Loucy (cell line): ENCODE data around the gene SP6.

Source experiments
- H2AFZ ChIP-seq: fragments of 200-600 bp; sonication (generic); 2 replicates; pipeline ENCODE4 v1.6.0; 2016; ENCODE audit warnings: antibody characterized with exemption, mild to moderate bottlenecking, low read length, moderate library complexity
- H3F3A ChIP-seq: fragments of 200-600 bp; 2 replicates; pipeline ENCODE4 v1.6.0; 2016; ENCODE audit warnings: antibody characterized with exemption, low read depth, mild to moderate bottlenecking
- H3K27me3 ChIP-seq: fragments of 200-600 bp; sonication (generic); 2 replicates; pipeline ENCODE4 v1.6.1; 2014; ENCODE audit warnings: low read length, mild to moderate bottlenecking; ENCODE audit not compliant: insufficient read depth, poor library complexity, severe bottlenecking
- H3K36me3 ChIP-seq: fragments of 200-600 bp; sonication (generic); 2 replicates; pipeline ENCODE4 v1.6.1; 2016; ENCODE audit warnings: low read length; ENCODE audit not compliant: insufficient read depth
- H3K4me1 ChIP-seq: fragments of 200-600 bp; sonication (generic); 2 replicates; pipeline ENCODE4 v1.5.1; 2014; ENCODE audit warnings: low read length, mild to moderate bottlenecking; ENCODE audit not compliant: insufficient read depth, poor library complexity, severe bottlenecking
- H3K4me2 ChIP-seq: fragments of 200-600 bp; sonication (generic); 2 replicates; pipeline ENCODE4 v1.6.0; 2014; ENCODE audit warnings: antibody characterized with exemption, low read length, low read depth, mild to moderate bottlenecking; ENCODE audit not compliant: poor library complexity, severe bottlenecking
- H3K4me3 ChIP-seq: fragments of 200-600 bp; sonication (generic); 2 replicates; pipeline ENCODE4 v1.5.1; 2014; ENCODE audit warnings: low read length, mild to moderate bottlenecking, mixed read lengths; ENCODE audit not compliant: poor library complexity, severe bottlenecking
- H3K79me2 ChIP-seq: fragments of 200-600 bp; sonication (generic); 2 replicates; pipeline ENCODE4 v1.6.1; 2014; ENCODE audit warnings: low read length; ENCODE audit not compliant: insufficient read depth
- H3K9ac ChIP-seq: fragments of 200-600 bp; sonication (generic); 2 replicates; pipeline ENCODE4 v1.6.0; 2014; ENCODE audit warnings: mild to moderate bottlenecking, low read depth, low read length, moderate library complexity; ENCODE audit not compliant: poor library complexity, severe bottlenecking
- H3K9me2 ChIP-seq: fragments of 200-600 bp; sonication (generic); replicated peaks from 2 replicates; pipeline ENCODE4 v1.6.1; 2016; ENCODE audit warnings: low read depth, low read length, mixed read lengths
- H3K9me3 ChIP-seq: fragments of 200-600 bp; sonication (generic); 2 replicates; pipeline ENCODE4 v1.6.1; 2014; ENCODE audit warnings: mild to moderate bottlenecking, antibody characterized with exemption, low read length, low read depth; ENCODE audit not compliant: insufficient read depth
- H4K20me1 ChIP-seq: fragments of 200-600 bp; sonication (generic); 2 replicates; pipeline ENCODE4 v1.6.0; 2014; ENCODE audit warnings: antibody characterized with exemption, low read length, mild to moderate bottlenecking; ENCODE audit not compliant: insufficient read depth, poor library complexity, severe bottlenecking
- EZH2phosphoT487 ChIP-seq: fragments of 200-600 bp; IDR thresholded peaks from 2 replicates; pipeline ENCODE4 v1.6.1; 2018; ENCODE audit warnings: antibody characterized with exemption, mild to moderate bottlenecking, moderate library complexity, borderline replicate concordance
- TF ChIP-seq, protein P1 (sequence below): fragments of 200-600 bp; sonication (generic); conservative IDR thresholded peaks from 2 replicates; pipeline ENCODE4 v1.5.1; 2014; ENCODE audit warnings: mild to moderate bottlenecking, antibody characterized with exemption, low read length

SP6 gene

DNA sequence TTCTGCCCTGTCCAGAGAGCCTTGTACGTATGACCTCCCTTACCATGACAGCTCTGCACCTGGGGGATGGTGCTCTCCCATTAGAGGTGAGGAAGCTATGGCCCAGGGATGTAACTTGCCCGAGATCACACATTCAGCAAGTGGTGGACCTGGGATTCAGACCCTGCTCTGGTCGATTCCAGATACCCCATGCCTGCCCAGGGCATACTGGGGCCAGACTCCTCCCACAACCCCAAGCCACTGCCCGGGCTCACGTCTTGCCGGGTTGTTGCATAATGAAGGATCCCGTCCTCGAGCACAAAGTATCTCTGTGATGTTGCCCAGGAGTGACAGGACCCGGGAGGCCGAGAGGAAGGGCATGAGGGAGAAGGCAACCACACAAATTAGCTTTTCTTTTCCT, 31.5 kb downstream of the SP6 start:
- H3K4me2 ChIP-seq: no peak overlapping the region

DNA sequence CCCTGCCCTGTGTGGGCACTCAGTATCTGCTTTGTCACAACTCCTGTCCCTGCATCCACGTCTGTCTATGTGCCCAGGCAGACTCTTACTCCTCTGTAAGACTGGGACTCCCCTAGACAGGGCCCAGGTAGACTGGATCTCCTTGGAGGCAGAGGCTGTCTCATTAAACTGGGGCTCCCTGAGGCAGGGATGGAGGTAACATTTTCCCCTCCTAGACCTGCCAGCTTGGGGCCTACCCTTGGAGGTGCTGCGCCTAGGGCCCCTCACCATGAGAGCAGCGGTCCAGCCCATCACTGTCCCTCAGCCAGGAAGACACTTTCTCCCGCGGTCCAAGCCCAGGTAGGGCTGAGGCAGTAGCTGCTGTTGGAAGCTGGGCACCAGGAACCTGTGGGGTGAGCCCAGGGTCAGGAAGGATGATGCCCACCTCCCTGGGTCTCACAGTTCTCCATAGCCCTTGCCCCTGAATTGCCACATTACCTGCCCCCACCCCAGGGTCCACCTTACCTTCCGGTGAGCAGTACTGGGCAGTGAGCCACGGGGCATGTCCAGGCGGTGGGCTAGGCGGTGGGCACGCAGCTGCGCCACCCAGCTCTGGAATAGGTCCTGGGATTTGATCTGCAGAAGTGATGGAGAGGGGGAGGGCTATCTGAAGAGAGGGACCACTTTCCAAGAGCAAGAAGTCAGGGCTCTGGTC, 32.8 kb downstream of the SP6 start:
- Histone ChIP-seq H3K27me3 (no peaks in the 10 kb centered on the region), H2AFZ (no peak overlapping the region), H3K4me3 (no peak overlapping the region), H3K9me3 (no peaks in the 10 kb centered on the region), H3K9ac (no peak overlapping the region), H3K79me2 (peaks cover 12% of the 10 kb centered on the region; the same call in 1 of the 2 replicates), H3K9me2 (no peaks in the 10 kb centered on the region), H3K36me3 (peaks cover 6% of the 10 kb centered on the region; the same call in 1 of the 2 replicates), H3K4me2 (no peak overlapping the region), H3K4me1 (peaks cover 16% of the 10 kb centered on the region), H4K20me1 (peaks cover 5% of the 10 kb centered on the region), H3F3A (no peaks in the 10 kb centered on the region)
- TF ChIP-seq EZH2phosphoT487: no peak
- TF ChIP-seq, protein P1, sequence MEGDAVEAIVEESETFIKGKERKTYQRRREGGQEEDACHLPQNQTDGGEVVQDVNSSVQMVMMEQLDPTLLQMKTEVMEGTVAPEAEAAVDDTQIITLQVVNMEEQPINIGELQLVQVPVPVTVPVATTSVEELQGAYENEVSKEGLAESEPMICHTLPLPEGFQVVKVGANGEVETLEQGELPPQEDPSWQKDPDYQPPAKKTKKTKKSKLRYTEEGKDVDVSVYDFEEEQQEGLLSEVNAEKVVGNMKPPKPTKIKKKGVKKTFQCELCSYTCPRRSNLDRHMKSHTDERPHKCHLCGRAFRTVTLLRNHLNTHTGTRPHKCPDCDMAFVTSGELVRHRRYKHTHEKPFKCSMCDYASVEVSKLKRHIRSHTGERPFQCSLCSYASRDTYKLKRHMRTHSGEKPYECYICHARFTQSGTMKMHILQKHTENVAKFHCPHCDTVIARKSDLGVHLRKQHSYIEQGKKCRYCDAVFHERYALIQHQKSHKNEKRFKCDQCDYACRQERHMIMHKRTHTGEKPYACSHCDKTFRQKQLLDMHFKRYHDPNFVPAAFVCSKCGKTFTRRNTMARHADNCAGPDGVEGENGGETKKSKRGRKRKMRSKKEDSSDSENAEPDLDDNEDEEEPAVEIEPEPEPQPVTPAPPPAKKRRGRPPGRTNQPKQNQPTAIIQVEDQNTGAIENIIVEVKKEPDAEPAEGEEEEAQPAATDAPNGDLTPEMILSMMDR: no peak

More for the DNA sequence above, 31.5 kb downstream of the SP6 start:
- H3K4me1 ChIP-seq: peaks cover 16% of the 10 kb centered on the region
- H3K4me3 ChIP-seq: no peak overlapping the region
- H3K27me3 ChIP-seq: no peaks in the 10 kb centered on the region
- H2AFZ ChIP-seq: no peak overlapping the region
- peaks cover 5% of the 10 kb centered on the region for H4K20me1 ChIP-seq
- H3F3A ChIP-seq: no peaks in the 10 kb centered on the region
- H3K9me2 ChIP-seq: no peaks in the 10 kb centered on the region
- no peaks in the 10 kb centered on the region for H3K9me3 ChIP-seq
- TF ChIP-seq, protein P1: no peak
- no peak for TF ChIP-seq EZH2phosphoT487
- peak overlapping the region; percentile 23 for H3K9ac ChIP-seq
- H3K36me3 ChIP-seq: peaks cover 17% of the 10 kb centered on the region; the same call in 1 of the 2 replicates
- peaks cover 12% of the 10 kb centered on the region; the same call in 1 of the 2 replicates for H3K79me2 ChIP-seq

DNA sequence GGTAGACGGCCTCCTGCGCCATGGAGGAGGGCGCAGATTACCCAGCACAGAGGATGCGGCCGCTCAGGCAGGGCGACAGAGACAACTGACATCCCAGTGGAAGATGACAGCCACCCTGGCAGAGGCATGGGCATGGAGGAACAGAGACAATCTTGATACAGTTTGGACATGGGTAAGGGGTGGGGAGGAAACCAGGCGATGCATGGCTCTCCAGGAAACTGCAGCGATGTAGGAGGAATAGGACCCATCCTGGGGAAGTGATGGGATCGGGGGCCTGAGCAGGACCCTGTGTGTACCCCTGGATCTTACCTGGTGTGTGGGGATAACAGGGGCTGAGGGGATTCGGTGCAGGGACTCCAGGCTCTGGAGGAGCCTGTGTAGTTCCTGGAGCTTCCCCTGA, 34.0 kb downstream of the SP6 start:
- peaks cover 12% of the 10 kb centered on the region; the same call in 1 of the 2 replicates for H3K79me2 ChIP-seq
- H3K4me3 ChIP-seq: no peak overlapping the region
- no peak overlapping the region for H3K9ac ChIP-seq
- H2AFZ ChIP-seq: no peak overlapping the region
- H3K4me1 ChIP-seq: peaks cover 12% of the 10 kb centered on the region
- no peaks in the 10 kb centered on the region for H3K9me2 ChIP-seq
- H3K27me3 ChIP-seq: no peaks in the 10 kb centered on the region
- H3F3A ChIP-seq: no peaks in the 10 kb centered on the region
- peaks cover 5% of the 10 kb centered on the region for H4K20me1 ChIP-seq
- H3K4me2 ChIP-seq: no peak overlapping the region
- no peak for TF ChIP-seq EZH2phosphoT487
- TF ChIP-seq, protein P1: no peak
- no peaks in the 10 kb centered on the region for H3K9me3 ChIP-seq
- H3K36me3 ChIP-seq: peaks cover 6% of the 10 kb centered on the region; the same call in 1 of the 2 replicates
